ENCODE results near the gene ZNF791.
"Not testable (repeated sequence)": the region's sequence is repeated elsewhere in the genome, so short reads cannot be mapped to it uniquely, and the experiment has no call there.

ZNF791 gene

GRCh38 chr19:12668346-12668745 lies 57.6 kb downstream of the ZNF791 start:
- no peak for DNase-seq

- DNase-seq, result no peak
These were observed 58.2 kb downstream of the ZNF791 start for GRCh38 chr19:12668932-12669269.

- DNase-seq, result no peak
These were observed 58.8 kb downstream of the ZNF791 start for GRCh38 chr19:12669270-12670158.

GRCh38 chr19:12670159-12670928 lies 59.6 kb downstream of the ZNF791 start:
- DNase-seq, result no peak

- no peak for DNase-seq
These were observed 62.0 kb downstream of the ZNF791 start for GRCh38 chr19:12672744-12673143.

GRCh38 chr19:12675399-12675798 lies 64.7 kb downstream of the ZNF791 start:
- DNase-seq, result no peak

- no peak for DNase-seq
These were observed 65.2 kb downstream of the ZNF791 start for GRCh38 chr19:12675940-12676339.

- no peak for DNase-seq
These were observed 65.7 kb downstream of the ZNF791 start for GRCh38 chr19:12676384-12676792.

GRCh38 chr19:12676928-12677327 lies 66.2 kb downstream of the ZNF791 start:
- DNase-seq, result no peak

- not testable (repeated sequence) for DNase-seq
These were observed 67.3 kb downstream of the ZNF791 start for GRCh38 chr19:12678039-12678438.

- DNase-seq, result no peak
These were observed 69.3 kb downstream of the ZNF791 start for GRCh38 chr19:12680034-12680433.

- peak; percentile 74 for DNase-seq
These were observed 70.6 kb downstream of the ZNF791 start, which contains the start of gene DHPS for GRCh38 chr19:12681074-12681987. Gene DHPS (minus strand): TSS chr19:12681880. CDS start chr19:12681766, 114 bp downstream.

Measured in NCI-H187 treated with DMSO at 0.1 percent for 48 hours (cell line).